ENCODE measurements around the gene ZNF18. TPM values are rescaled to one million over a fixed set of nuclear protein-coding genes. Genes with fewer than 3 reads are reported as not detected.
A peak's percentile ranks its signal among the peaks of the same experiment; 100 is the strongest.

ZNF18 gene
- polyA plus RNA-seq, 3 donors, result 4.0 to 8.9 (median 5.4) TPM

GRCh38 chr17:11981862-11982261, 15.4 kb downstream of the ZNF18 start:
- no peak overlapping the region for H3K4me2 ChIP-seq (replicated peaks; ENCODE audit: extremely low read depth, low read length, poor library complexity, severe bottlenecking)
- no CpG with 5 or more reads among the region's 4 CpGs for WGBS (ENCODE audit: insufficient coverage)
- H3K9me3 ChIP-seq (replicated peaks in 1 of 2; ENCODE audit: control insufficient read depth in 1 of 2, insufficient read depth in 1 of 2, low read length in 2 of 2), result no peaks in the 10 kb centered on the region
- no peaks in the 10 kb centered on the region for H3K79me2 ChIP-seq (ENCODE audit: insufficient read depth, low read length)
- DNase-seq, result no peak
- peaks cover 33 to 75% of the 10 kb centered on the region in 2 donors for H3K36me3 ChIP-seq (replicated peaks in 1 of 2; ENCODE audit: control insufficient read depth in 1 of 2, insufficient read depth in 2 of 2, low read length in 2 of 2)
- peaks cover 6% of the 10 kb centered on the region for H3K4me1 Mint-ChIP-seq
- intact Hi-C loops (cut with micrococcal nuclease), result no loop called here
- H2AFZ ChIP-seq (ENCODE audit: insufficient read depth, low read depth, low read length, poor library complexity, severe bottlenecking), result no peak overlapping the region
- no peaks in the 10 kb centered on the region for H3K27me3 Mint-ChIP-seq (ENCODE audit: low read depth in 3 of 3)
- H3K36me3 Mint-ChIP-seq, result peaks cover 62 to 69% of the 10 kb centered on the region in 2 donors
- no peak overlapping the region for H3K9ac ChIP-seq (ENCODE audit: insufficient read depth, low read length, poor library complexity, severe bottlenecking)
- H4K20me1 ChIP-seq (ENCODE audit: insufficient read depth, low read length), result peaks cover 5% of the 10 kb centered on the region
- no peaks in the 10 kb centered on the region for H3K4me1 ChIP-seq (ENCODE audit: control insufficient read depth in 1 of 2, insufficient read depth in 2 of 2, low read length in 2 of 2)
- peak overlapping the region in 2 of 7 donors; percentile 0 to 14 for H3K27ac Mint-ChIP-seq
- TF ChIP-seq CTCF (IDR thresholded peaks at IDR 0.05), result no peak
- peaks cover 0 to 5% (median 0%) of the 10 kb centered on the region in 7 donors for H3K9me3 Mint-ChIP-seq
- H3K4me3 Mint-ChIP-seq, result no peak overlapping the region
- no peak overlapping the region for H3K4me3 ChIP-seq (replicated peaks in 1 of 3; ENCODE audit: low read depth in 2 of 3, low read length in 3 of 3)
- H3K27me3 ChIP-seq (ENCODE audit: control insufficient read depth in 2 of 2, insufficient read depth in 2 of 2, low read length in 2 of 2), result no peaks in the 10 kb centered on the region
- no peak overlapping the region for H3K27ac ChIP-seq (ENCODE audit: low read depth in 1 of 2, low read length in 2 of 2)

GRCh38 chr17:11980813-11981212, 16.5 kb downstream of the ZNF18 start:
- peaks cover 60 to 76% of the 10 kb centered on the region in 2 donors for H3K36me3 Mint-ChIP-seq
- H3K9me3 Mint-ChIP-seq, result peaks cover 0 to 5% (median 0%) of the 10 kb centered on the region in 7 donors
- no peak overlapping the region for H3K27ac ChIP-seq (ENCODE audit: low read depth in 1 of 2, low read length in 2 of 2)
- H4K20me1 ChIP-seq (ENCODE audit: insufficient read depth, low read length), result no peaks in the 10 kb centered on the region
- no peaks in the 10 kb centered on the region for H3K27me3 Mint-ChIP-seq (ENCODE audit: low read depth in 3 of 3)
- DNase-seq, result no peak
- H3K9me3 ChIP-seq (replicated peaks in 1 of 2; ENCODE audit: control insufficient read depth in 1 of 2, insufficient read depth in 1 of 2, low read length in 2 of 2), result no peaks in the 10 kb centered on the region
- peaks cover 35 to 69% of the 10 kb centered on the region in 2 donors for H3K36me3 ChIP-seq (replicated peaks in 1 of 2; ENCODE audit: control insufficient read depth in 1 of 2, insufficient read depth in 2 of 2, low read length in 2 of 2)
- no peaks in the 10 kb centered on the region for H3K79me2 ChIP-seq (ENCODE audit: insufficient read depth, low read length)
- H3K4me3 Mint-ChIP-seq, result no peak overlapping the region
- H3K4me2 ChIP-seq (replicated peaks; ENCODE audit: extremely low read depth, low read length, poor library complexity, severe bottlenecking), result no peak overlapping the region
- H3K27ac Mint-ChIP-seq, result peak overlapping the region in 1 of 7 donors; percentile 62
- H2AFZ ChIP-seq (ENCODE audit: insufficient read depth, low read depth, low read length, poor library complexity, severe bottlenecking), result no peak overlapping the region
- H3K4me3 ChIP-seq (replicated peaks in 1 of 3; ENCODE audit: low read depth in 2 of 3, low read length in 3 of 3), result no peak overlapping the region
- TF ChIP-seq CTCF (IDR thresholded peaks at IDR 0.05), result no peak
- no peaks in the 10 kb centered on the region for H3K27me3 ChIP-seq (ENCODE audit: control insufficient read depth in 2 of 2, insufficient read depth in 2 of 2, low read length in 2 of 2)
- WGBS (ENCODE audit: insufficient coverage), result 80% methylated on average over 2 of the region's 2 CpGs
- intact Hi-C loops (cut with micrococcal nuclease), result no loop called here
- H3K9ac ChIP-seq (ENCODE audit: insufficient read depth, low read length, poor library complexity, severe bottlenecking), result no peak overlapping the region
- H3K4me1 Mint-ChIP-seq, result peaks cover 6% of the 10 kb centered on the region
- H3K4me1 ChIP-seq (ENCODE audit: control insufficient read depth in 1 of 2, insufficient read depth in 2 of 2, low read length in 2 of 2), result no peaks in the 10 kb centered on the region

Measured in CD14-positive monocyte (primary cell).